ENCODE measurements around the gene GLI3. TPM values are rescaled to one million over a fixed set of nuclear protein-coding genes. Genes with fewer than 3 reads are reported as not detected.
A peak's percentile ranks its signal among the peaks of the same experiment; 100 is the strongest.

Gene GLI3
- total and polyA plus RNA-seq, 2 donors (not counting 1 experiment from before 2014, with no cell fraction given), result 6.4 to 6.5 TPM

GRCh38 chr7:42022791-42023190, 214.2 kb downstream of the GLI3 start:
- no peak for DNase-seq (ENCODE audit: low read depth in 2 of 2)
- Histone ChIP-seq H3K9ac (ENCODE audit: insufficient read depth, low read length) (no peak overlapping the region), H3K27ac (ENCODE audit: insufficient read depth, low read length) (no peak overlapping the region), H3K9me3 (ENCODE audit: control insufficient read depth, insufficient read depth, low read depth, low read length) (no peaks in the 10 kb centered on the region), H3K36me3 (ENCODE audit: control insufficient read depth, insufficient read depth, low read length) (no peaks in the 10 kb centered on the region), H3K4me1 (ENCODE audit: control insufficient read depth, extremely low read depth, insufficient read depth, low read length) (peaks cover 6% of the 10 kb centered on the region), H3K4me2 (ENCODE audit: extremely low read depth, insufficient read depth, low read length) (peak overlapping the region; percentile 27), H3K4me3 (replicated peaks in 1 of 4; ENCODE audit: control extremely low read depth in 1 of 4, insufficient read depth in 1 of 4, low read depth in 3 of 4, low read length in 4 of 4) (no peak overlapping the region), H3K27me3 (ENCODE audit: control insufficient read depth, insufficient read depth, low read length) (no peaks in the 10 kb centered on the region), H2AFZ (ENCODE audit: low read length) (no peak overlapping the region), H3K79me2 (ENCODE audit: control insufficient read depth, insufficient read depth, low read length) (no peaks in the 10 kb centered on the region), H4K20me1 (ENCODE audit: control insufficient read depth, extremely low read depth, insufficient read depth, low read length) (no peaks in the 10 kb centered on the region)
- TF ChIP-seq EZH2 (IDR thresholded peaks at IDR 0.05; ENCODE audit: low read length, missing control alignments) (no peak), CTCF (conservative IDR thresholded peaks at IDR 0.05 in 1 of 2, IDR thresholded peaks at IDR 0.05 in 1 of 2; ENCODE audit: low read depth in 1 of 2, low read length in 2 of 2) (no peak)

- Histone ChIP-seq H3K79me2 (ENCODE audit: control insufficient read depth, insufficient read depth, low read length) (no peaks in the 10 kb centered on the region), H3K4me2 (ENCODE audit: extremely low read depth, insufficient read depth, low read length) (no peak overlapping the region), H3K9ac (ENCODE audit: insufficient read depth, low read length) (no peak overlapping the region), H3K4me3 (replicated peaks in 1 of 4; ENCODE audit: control extremely low read depth in 1 of 4, insufficient read depth in 1 of 4, low read depth in 3 of 4, low read length in 4 of 4) (no peak overlapping the region), H3K27me3 (ENCODE audit: control insufficient read depth, insufficient read depth, low read length) (no peaks in the 10 kb centered on the region), H3K27ac (ENCODE audit: insufficient read depth, low read length) (no peak overlapping the region), H3K9me3 (ENCODE audit: control insufficient read depth, insufficient read depth, low read depth, low read length) (no peaks in the 10 kb centered on the region), H3K36me3 (ENCODE audit: control insufficient read depth, insufficient read depth, low read length) (no peaks in the 10 kb centered on the region), H2AFZ (ENCODE audit: low read length) (no peak overlapping the region), H3K4me1 (ENCODE audit: control insufficient read depth, extremely low read depth, insufficient read depth, low read length) (peaks cover 6% of the 10 kb centered on the region), H4K20me1 (ENCODE audit: control insufficient read depth, extremely low read depth, insufficient read depth, low read length) (no peaks in the 10 kb centered on the region)
- TF ChIP-seq EZH2 (IDR thresholded peaks at IDR 0.05; ENCODE audit: low read length, missing control alignments) (no peak), CTCF (conservative IDR thresholded peaks at IDR 0.05 in 1 of 2, IDR thresholded peaks at IDR 0.05 in 1 of 2; ENCODE audit: low read depth in 1 of 2, low read length in 2 of 2) (no peak)
- DNase-seq (ENCODE audit: low read depth in 2 of 2), result no peak
Measured at GRCh38 chr7:42022056-42022455, 215.0 kb downstream of the GLI3 start.

GRCh38 chr7:42021631-42022030, 215.4 kb downstream of the GLI3 start:
- Histone ChIP-seq H3K4me1 (ENCODE audit: control insufficient read depth, extremely low read depth, insufficient read depth, low read length) (peaks cover 6% of the 10 kb centered on the region), H3K9me3 (ENCODE audit: control insufficient read depth, insufficient read depth, low read depth, low read length) (no peaks in the 10 kb centered on the region), H3K4me3 (replicated peaks in 1 of 4; ENCODE audit: control extremely low read depth in 1 of 4, insufficient read depth in 1 of 4, low read depth in 3 of 4, low read length in 4 of 4) (no peak overlapping the region), H2AFZ (ENCODE audit: low read length) (no peak overlapping the region), H3K79me2 (ENCODE audit: control insufficient read depth, insufficient read depth, low read length) (no peaks in the 10 kb centered on the region), H4K20me1 (ENCODE audit: control insufficient read depth, extremely low read depth, insufficient read depth, low read length) (no peaks in the 10 kb centered on the region), H3K4me2 (ENCODE audit: extremely low read depth, insufficient read depth, low read length) (no peak overlapping the region), H3K9ac (ENCODE audit: insufficient read depth, low read length) (no peak overlapping the region), H3K27me3 (ENCODE audit: control insufficient read depth, insufficient read depth, low read length) (no peaks in the 10 kb centered on the region), H3K36me3 (ENCODE audit: control insufficient read depth, insufficient read depth, low read length) (no peaks in the 10 kb centered on the region), H3K27ac (ENCODE audit: insufficient read depth, low read length) (no peak overlapping the region)
- DNase-seq (ENCODE audit: low read depth in 2 of 2), result no peak
- no peak for TF ChIP-seq EZH2 (IDR thresholded peaks at IDR 0.05; ENCODE audit: low read length, missing control alignments)
- TF ChIP-seq CTCF (conservative IDR thresholded peaks at IDR 0.05 in 1 of 2, IDR thresholded peaks at IDR 0.05 in 1 of 2; ENCODE audit: low read depth in 1 of 2, low read length in 2 of 2), result no peak

Measured in fibroblast of lung (primary cell).